Measurements from ENCODE around the gene NXN.

NXN gene

GRCh38 chr17:784143-784542 lies 195.4 kb downstream of the NXN start:
- DNase-seq (ENCODE audit: low spot score): no peak
- no peak for TF ChIP-seq CTCF (IDR thresholded peaks at IDR 0.05; ENCODE audit: extremely low read depth, insufficient read depth, missing control alignments)
- in situ Hi-C loops (cut with MboI; ENCODE audit: low pct_unique_long_range_greater_than_20kb, low sequenced_read_pairs, unreplicated experiment): loop anchor here (10.0 kb wide), 1 partner anchor 201 kb away; no protein-coding TSS in a partner anchor

- no peak for TF ChIP-seq CTCF (IDR thresholded peaks at IDR 0.05; ENCODE audit: extremely low read depth, insufficient read depth, missing control alignments)
- peak; percentile 98 for DNase-seq (ENCODE audit: low spot score)
- in situ Hi-C loops (cut with MboI; ENCODE audit: low pct_unique_long_range_greater_than_20kb, low sequenced_read_pairs, unreplicated experiment): loop anchor here (10.0 kb wide), 1 partner anchor 203 kb away; no protein-coding TSS in a partner anchor
These were observed 197.5 kb downstream of the NXN start, which contains the start of the genes GLOD4 and MRM3 for GRCh38 chr17:781805-782731. TSS of gene GLOD4 (minus strand) at chr17:782280. CDS start at chr17:782255, 25 bp downstream. TSS of gene MRM3 (plus strand) at chr17:782353. CDS start at chr17:782379, 26 bp downstream.

GRCh38 chr17:778096-778495 lies 201.5 kb downstream of the NXN start:
- in situ Hi-C loops (cut with MboI; ENCODE audit: low pct_unique_long_range_greater_than_20kb, low sequenced_read_pairs, unreplicated experiment): no loop called here
- no peak for DNase-seq (ENCODE audit: low spot score)
- TF ChIP-seq CTCF (IDR thresholded peaks at IDR 0.05; ENCODE audit: extremely low read depth, insufficient read depth, missing control alignments): no peak

GRCh38 chr17:774313-774584 lies 205.3 kb downstream of the NXN start:
- TF ChIP-seq CTCF (IDR thresholded peaks at IDR 0.05; ENCODE audit: extremely low read depth, insufficient read depth, missing control alignments): no peak
- in situ Hi-C loops (cut with MboI; ENCODE audit: low pct_unique_long_range_greater_than_20kb, low sequenced_read_pairs, unreplicated experiment): no loop called here
- DNase-seq (ENCODE audit: low spot score): no peak

- no peak for DNase-seq (ENCODE audit: low spot score)
- in situ Hi-C loops (cut with MboI; ENCODE audit: low pct_unique_long_range_greater_than_20kb, low sequenced_read_pairs, unreplicated experiment): no loop called here
- no peak for TF ChIP-seq CTCF (IDR thresholded peaks at IDR 0.05; ENCODE audit: extremely low read depth, insufficient read depth, missing control alignments)
These were observed 205.9 kb downstream of the NXN start for GRCh38 chr17:773467-774312.

- in situ Hi-C loops (cut with MboI; ENCODE audit: low pct_unique_long_range_greater_than_20kb, low sequenced_read_pairs, unreplicated experiment): no loop called here
- DNase-seq (ENCODE audit: low spot score): no peak
- no peak for TF ChIP-seq CTCF (IDR thresholded peaks at IDR 0.05; ENCODE audit: extremely low read depth, insufficient read depth, missing control alignments)
These were observed 206.6 kb downstream of the NXN start for GRCh38 chr17:773016-773415.
